Suppressor macrophage treated with lipopolysaccharide for 4 hours (primary cell): ENCODE data around the gene ANKRD33B.
"Not testable (repeated sequence)": the region's sequence is repeated elsewhere in the genome, so short reads cannot be mapped to it uniquely, and the experiment has no call there.

Experiments
- DNase-seq: peaks from one replicate; pipeline ENCODE4 v3.0.0-alpha.2; 2020

Gene ANKRD33B

GRCh38 chr5:10638723-10639122, 74.9 kb downstream of the ANKRD33B start:
- not testable (repeated sequence) for DNase-seq

- no peak for DNase-seq
Observed at GRCh38 chr5:10639846-10640368, 76.0 kb downstream of the ANKRD33B start.

- no peak for DNase-seq
Observed at GRCh38 chr5:10642367-10642766, 78.5 kb downstream of the ANKRD33B start.

GRCh38 chr5:10644192-10644591, 80.3 kb downstream of the ANKRD33B start:
- DNase-seq: no peak

- DNase-seq: no peak
Observed at GRCh38 chr5:10645146-10645545, 81.3 kb downstream of the ANKRD33B start.

- no peak for DNase-seq
Observed at GRCh38 chr5:10645671-10646070, 81.8 kb downstream of the ANKRD33B start.

GRCh38 chr5:10647640-10648039, 83.8 kb downstream of the ANKRD33B start:
- no peak for DNase-seq

- no peak for DNase-seq
Observed at GRCh38 chr5:10648806-10649665, 85.2 kb downstream of the ANKRD33B start.

- DNase-seq: no peak
Observed at GRCh38 chr5:10649666-10650380, 86.0 kb downstream of the ANKRD33B start.

- DNase-seq: no peak
Observed at GRCh38 chr5:10652151-10652550, 88.3 kb downstream of the ANKRD33B start.

- no peak for DNase-seq
Observed at GRCh38 chr5:10652606-10653005, 88.7 kb downstream of the ANKRD33B start.

- no peak for DNase-seq
Observed at GRCh38 chr5:10653043-10653442, 89.2 kb downstream of the ANKRD33B start.

- DNase-seq: no peak
Observed at GRCh38 chr5:10653751-10654400, 90.0 kb downstream of the ANKRD33B start.

GRCh38 chr5:10654566-10654965, 90.7 kb downstream of the ANKRD33B start:
- no peak for DNase-seq

- no peak for DNase-seq
Observed at GRCh38 chr5:10655161-10655971, 91.5 kb downstream of the ANKRD33B start.

GRCh38 chr5:10655972-10656830, 92.3 kb downstream of the ANKRD33B start:
- no peak for DNase-seq

GRCh38 chr5:10658265-10658664, 94.4 kb downstream of the ANKRD33B start:
- DNase-seq: no peak

GRCh38 chr5:10660135-10660534, 96.3 kb downstream of the ANKRD33B start:
- no peak for DNase-seq

GRCh38 chr5:10660720-10661387, 97.0 kb downstream of the ANKRD33B start:
- no peak for DNase-seq

GRCh38 chr5:10661401-10661800, 97.5 kb downstream of the ANKRD33B start:
- DNase-seq: no peak

GRCh38 chr5:10662083-10662482, 98.2 kb downstream of the ANKRD33B start:
- DNase-seq: no peak
